ENCODE results near the gene GPR42. TPM values are rescaled to one million over a fixed set of nuclear protein-coding genes. Genes with fewer than 3 reads are reported as not detected.
"Not testable (repeated sequence)": the region's sequence is repeated elsewhere in the genome, so short reads cannot be mapped to it uniquely, and the experiment has no call there.

GPR42 gene
- total RNA-seq, 1 donor from 2014 or later, result not detected

GRCh38 chr19:35396240-35396885 lies 25.5 kb downstream of the GPR42 start:
- no peak for DNase-seq (ENCODE audit: low read depth)

GRCh38 chr19:35397064-35397463 lies 26.2 kb downstream of the GPR42 start:
- DNase-seq (ENCODE audit: low read depth), result no peak

DNA sequence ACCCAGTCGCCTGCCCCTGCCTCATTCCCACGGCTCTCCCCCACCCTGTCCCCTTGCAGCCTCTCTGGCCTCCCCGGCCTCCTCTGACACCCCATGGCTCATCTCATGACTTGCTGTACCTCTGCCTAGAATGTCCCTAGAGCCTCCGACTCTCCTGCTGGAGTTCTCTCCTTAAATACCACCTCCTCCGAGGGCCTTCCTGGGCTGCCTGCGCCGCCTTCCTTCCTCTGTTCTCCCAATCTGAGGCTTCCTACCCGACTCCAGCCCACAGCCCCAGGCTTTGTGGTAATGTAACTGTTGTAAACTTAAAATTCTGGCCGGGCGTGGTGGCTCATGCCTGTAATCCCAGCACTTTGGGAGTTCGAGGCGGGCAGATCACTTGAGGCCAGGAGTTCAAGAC lies 27.7 kb downstream of the GPR42 start:
- no peak for DNase-seq (ENCODE audit: low read depth)

DNA sequence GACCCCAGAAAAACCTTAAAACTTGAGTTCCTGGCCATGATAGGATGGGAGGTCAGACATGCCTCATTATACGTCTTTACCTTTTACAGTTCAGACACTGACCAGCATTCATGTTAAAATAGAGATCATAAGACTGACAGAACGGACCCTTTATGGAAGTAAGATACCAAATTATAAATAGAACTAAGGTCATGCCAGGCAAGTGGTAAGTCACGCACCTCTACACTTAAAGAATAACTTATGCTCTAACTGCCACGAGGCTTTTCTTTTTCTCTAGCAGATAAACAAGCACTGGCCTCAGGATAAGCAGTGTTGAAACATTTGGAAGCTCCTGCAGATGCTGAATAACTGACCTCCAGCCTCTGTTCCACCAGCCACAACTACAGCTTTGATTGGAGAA lies 28.4 kb downstream of the GPR42 start:
- DNase-seq (ENCODE audit: low read depth), result no peak

- no peak for DNase-seq (ENCODE audit: low read depth)
Observed at GRCh38 chr19:35399948-35400772, 29.3 kb downstream of the GPR42 start.

GRCh38 chr19:35400773-35401100 lies 29.9 kb downstream of the GPR42 start:
- DNase-seq (ENCODE audit: low read depth), result no peak

DNA sequence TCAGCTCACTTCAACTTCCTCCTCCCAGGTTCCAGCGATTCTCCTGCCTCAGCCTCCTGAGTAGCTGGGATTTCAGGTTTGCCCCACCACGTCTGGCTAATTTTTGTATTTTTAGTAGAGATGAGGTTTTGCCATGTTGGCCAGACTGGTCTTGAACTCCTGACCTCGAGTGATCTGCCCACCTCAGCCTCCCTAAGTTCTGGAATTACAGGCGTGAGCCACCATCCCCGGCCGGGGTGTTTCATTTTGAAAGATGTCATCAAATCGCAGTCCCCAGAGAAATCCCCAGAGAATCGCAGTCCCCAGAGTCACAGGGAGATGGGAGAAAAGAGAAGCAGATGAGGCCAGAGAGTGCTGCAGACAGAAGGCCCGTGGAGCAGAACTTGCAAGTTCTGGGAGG lies 30.5 kb downstream of the GPR42 start:
- DNase-seq (ENCODE audit: low read depth), result not testable (repeated sequence)

DNA sequence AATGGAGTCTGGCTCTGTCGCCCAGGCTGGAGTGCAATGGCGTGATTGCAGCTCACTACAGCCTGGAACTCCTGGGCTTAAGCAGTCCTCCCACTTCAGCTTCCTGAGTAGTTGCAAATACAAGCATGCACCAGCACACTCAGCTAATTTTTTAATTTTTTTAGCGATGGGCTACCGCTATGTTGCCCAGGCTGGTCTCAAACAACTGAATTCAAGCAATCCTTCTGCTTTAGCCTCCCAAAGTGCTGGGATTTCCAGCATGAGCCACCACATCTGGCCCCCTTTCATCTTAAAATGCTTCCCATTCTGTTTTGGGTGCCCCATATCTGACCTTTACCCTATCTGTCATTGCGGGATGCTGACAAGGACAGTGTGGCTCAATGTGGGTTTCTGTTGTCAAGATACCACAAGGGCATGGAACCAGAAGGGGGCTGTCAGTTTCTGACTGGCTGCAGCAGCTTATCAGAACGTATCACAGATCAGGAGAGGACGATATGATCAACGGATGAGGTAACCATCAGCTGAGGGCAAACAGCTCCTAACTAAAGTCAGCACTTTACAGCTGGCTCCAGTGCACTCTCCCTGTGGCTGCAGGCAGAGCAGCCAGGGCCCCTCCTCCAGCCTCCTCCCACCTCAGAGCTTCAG lies 32.4 kb downstream of the GPR42 start:
- no peak for DNase-seq (ENCODE audit: low read depth)

DNA sequence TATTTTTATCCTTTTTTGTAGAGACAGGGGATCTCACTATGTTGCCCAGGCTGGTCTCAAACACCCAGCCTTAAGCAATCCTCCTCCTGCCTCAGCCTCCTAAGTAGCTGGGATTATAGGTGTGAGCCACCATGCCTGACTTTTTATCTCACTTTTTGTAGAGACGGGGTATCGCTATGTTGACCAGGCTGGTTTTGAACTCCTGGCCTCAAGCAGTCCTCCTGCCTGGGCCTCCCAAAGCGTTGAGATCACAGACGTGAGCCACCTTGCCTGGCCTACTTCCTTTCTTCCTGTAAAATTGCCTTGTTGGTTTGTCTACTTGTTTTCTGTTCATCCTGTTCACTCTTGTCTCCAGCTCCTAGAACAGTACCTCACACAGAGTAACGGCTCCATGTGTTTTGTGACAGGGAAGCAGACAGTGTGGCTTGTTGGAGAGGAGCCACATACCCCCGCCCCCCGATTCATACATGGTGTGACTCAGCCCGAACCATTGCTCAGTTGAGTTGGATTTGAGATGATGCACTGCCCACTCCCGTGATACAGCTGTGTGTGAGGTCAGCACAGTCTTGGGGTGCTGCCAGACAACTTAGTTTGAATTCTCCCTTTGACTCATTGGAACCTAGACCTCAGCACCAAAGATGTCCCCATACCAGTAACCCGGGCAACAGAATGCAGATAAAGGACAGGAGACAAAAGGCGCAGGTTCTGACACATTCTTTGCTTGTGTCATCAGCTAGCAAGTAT lies 34.2 kb downstream of the GPR42 start:
- DNase-seq (ENCODE audit: low read depth), result no peak

GRCh38 chr19:35407619-35408018 lies 36.8 kb downstream of the GPR42 start:
- DNase-seq (ENCODE audit: low read depth), result no peak

DNA sequence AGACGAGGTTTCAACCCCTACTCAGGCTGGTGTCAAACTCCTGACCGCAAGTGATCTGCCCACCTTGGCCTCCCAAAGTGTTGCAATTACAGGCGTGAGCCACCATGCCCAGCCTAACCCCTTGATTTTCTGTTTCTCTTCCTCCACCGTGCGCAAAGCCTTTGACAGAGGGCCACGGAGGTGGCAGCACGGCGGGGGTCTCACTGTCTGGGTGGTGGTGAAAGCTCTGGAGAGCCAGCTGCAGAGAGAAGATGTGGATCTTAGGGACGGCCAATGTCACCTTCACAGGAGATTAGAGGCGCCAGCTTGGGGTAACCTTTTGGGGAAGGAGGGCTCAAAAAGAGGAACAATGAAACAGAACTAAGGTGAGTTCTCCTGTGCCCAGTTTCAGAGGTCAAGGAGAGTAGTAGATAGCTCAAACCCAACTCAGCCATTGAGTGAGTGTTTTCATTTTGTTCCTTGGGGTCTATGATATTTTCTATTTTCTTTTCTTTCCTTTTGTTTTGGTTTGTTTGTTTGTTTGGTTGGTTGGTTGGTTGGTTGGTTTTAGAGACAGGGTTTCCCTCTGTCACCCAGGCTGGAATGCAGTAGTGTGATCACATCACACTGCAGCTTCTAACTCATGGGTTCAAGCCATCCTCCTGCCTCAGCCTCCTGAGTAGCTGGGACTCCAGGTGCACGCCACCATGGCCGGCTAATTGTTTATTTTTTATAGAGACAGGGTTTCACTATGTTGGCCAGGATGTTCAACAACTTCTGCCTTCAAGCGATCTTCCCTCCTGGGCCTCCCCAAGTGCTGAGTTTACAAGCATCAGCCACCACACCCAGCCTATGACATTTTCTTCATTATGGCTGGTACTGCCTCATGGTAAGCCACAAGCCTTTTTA lies 37.7 kb downstream of the GPR42 start:
- DNase-seq (ENCODE audit: low read depth), result no peak

GRCh38 chr19:35409191-35409590 lies 38.3 kb downstream of the GPR42 start:
- DNase-seq (ENCODE audit: low read depth), result no peak

DNA sequence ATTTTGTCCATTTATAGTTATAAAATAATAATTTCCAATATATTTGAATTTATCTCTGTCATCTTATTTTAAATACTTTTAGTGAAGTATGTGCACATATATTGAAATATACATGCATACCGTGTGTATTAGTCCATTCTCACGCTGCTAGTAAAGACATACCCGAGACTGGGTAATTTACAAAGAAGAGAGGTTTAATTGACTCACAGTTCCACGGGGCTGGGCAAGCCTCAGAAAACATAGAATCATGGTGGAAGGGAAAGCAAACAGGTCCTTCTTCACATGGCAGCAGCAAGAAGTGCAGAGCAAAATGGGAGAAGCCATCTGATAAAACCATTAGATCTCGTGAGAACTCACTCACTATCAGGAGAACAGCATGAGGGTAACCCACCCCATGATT lies 39.6 kb downstream of the GPR42 start:
- DNase-seq (ENCODE audit: low read depth), result no peak

GRCh38 chr19:35414442-35414841 lies 43.6 kb downstream of the GPR42 start:
- DNase-seq (ENCODE audit: low read depth), result no peak

GRCh38 chr19:35416331-35416730 lies 45.5 kb downstream of the GPR42 start:
- DNase-seq (ENCODE audit: low read depth), result no peak

GRCh38 chr19:35417278-35417677 lies 46.4 kb downstream of the GPR42 start:
- no peak for DNase-seq (ENCODE audit: low read depth)

DNA sequence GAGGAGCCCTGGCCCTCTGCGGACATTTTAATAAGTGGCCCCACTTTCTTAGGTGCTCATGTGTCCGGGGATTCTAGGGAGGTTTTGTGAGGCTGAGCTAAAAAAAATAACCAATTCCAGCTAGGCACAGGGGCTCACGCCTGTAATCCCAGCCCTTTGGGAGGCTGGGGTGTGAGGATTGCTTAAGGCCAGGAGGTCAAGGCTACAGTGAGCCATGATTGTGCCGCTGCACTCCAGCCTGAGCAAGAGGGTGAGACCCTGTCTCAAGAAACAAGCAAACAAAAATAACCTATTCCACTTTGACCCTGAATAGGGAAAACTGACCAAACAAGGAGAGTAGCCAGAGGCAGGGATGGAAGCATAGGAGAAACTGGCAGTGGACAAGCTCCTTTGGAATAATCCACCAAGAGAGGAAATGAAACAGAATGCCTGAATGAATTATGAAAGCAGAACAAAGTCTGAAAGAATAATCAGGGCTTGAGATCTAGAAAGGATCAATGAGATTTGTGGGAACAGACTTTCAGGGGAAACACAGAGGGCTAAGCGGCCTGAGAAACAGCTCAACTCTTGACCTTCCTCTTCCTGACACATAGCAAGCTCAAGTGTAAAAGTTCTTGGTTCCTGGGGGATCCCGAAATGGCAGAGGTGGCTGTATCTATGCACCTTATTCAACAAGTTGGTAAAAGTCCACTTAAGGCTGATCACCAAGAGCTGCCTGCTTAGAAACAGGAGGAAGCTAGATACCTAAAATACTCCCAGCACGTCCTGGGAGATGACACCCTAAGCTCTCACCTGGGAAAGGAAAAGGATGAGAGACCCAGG lies 47.1 kb downstream of the GPR42 start:
- no peak for DNase-seq (ENCODE audit: low read depth)

DNA sequence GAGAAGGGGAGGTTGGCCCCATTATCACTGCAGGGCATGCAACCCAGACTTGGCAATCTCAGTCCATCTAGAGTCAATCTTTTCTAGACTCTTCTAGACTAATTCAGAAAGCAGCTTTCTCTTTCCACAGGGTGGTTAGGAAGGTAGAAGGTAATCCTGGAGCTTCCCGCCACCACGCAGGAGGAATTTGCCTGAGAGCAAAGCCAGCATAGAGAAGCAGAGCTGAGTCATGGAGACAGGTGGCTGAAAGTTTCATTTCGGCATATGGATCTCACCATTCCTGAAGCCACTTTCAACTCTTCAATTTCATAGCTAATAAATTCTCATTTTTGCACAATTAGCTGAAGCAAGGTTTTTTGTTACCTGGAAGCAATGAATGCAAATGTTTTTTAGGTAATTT lies 48.2 kb downstream of the GPR42 start:
- no peak for DNase-seq (ENCODE audit: low read depth)

DNA sequence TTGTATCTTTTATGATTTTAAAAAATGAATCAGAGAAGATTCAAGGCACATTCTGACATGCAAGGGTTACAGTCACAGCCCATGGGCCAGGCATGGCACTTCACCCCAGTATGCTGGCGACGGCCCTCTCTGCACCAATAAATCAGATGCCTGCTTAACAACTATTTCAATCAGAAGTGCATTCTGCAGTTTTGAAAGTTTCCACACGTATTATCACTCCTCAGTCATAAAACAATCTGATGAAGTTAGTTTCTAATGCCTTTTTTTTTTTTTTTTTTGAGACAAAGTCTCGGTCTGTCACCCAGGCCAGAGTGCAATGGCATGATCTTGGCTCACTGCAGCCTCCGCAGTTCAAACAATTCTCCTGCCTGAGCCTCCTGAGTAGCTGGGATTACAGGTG lies 48.9 kb downstream of the GPR42 start:
- no peak for DNase-seq (ENCODE audit: low read depth)

DNA sequence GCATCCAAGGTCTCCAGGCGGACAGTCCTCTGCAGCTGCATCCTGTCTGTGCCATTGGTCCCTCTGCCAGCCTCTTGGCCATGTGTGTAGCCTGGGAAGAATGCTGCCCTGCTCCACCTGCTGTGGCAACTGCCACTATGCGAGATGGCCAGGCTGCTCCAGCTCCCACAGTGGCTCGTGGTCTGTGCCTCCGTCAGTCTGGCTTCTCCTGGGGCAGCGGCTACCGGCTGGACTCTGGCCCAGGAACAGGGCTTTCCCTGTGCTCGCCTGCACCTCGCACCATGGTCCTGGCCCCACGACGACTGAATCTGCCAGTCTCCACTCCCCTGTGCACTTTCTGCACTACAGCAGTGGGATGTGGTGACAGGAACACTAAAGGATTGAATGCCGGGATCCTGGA lies 50.5 kb downstream of the GPR42 start:
- DNase-seq (ENCODE audit: low read depth), result no peak
